Hair follicular keratinocyte (primary cell): ENCODE measurements around the gene LIMS1. TPM values are rescaled to one million over a fixed set of nuclear protein-coding genes. Genes with fewer than 3 reads are reported as not detected.

Experiments
- total RNA-seq: library from RNA; depleted of rRNA; stranded (reverse); fragments of >200 nt; gene quantifications from 2 replicates; pipeline ENCODE4 v1.2.3, GENCODE V29; 2015

Gene LIMS1, protein sequence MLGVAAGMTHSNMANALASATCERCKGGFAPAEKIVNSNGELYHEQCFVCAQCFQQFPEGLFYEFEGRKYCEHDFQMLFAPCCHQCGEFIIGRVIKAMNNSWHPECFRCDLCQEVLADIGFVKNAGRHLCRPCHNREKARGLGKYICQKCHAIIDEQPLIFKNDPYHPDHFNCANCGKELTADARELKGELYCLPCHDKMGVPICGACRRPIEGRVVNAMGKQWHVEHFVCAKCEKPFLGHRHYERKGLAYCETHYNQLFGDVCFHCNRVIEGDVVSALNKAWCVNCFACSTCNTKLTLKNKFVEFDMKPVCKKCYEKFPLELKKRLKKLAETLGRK
- 35.4 and 62.1 TPM in 2 replicates for total RNA-seq

DNA sequence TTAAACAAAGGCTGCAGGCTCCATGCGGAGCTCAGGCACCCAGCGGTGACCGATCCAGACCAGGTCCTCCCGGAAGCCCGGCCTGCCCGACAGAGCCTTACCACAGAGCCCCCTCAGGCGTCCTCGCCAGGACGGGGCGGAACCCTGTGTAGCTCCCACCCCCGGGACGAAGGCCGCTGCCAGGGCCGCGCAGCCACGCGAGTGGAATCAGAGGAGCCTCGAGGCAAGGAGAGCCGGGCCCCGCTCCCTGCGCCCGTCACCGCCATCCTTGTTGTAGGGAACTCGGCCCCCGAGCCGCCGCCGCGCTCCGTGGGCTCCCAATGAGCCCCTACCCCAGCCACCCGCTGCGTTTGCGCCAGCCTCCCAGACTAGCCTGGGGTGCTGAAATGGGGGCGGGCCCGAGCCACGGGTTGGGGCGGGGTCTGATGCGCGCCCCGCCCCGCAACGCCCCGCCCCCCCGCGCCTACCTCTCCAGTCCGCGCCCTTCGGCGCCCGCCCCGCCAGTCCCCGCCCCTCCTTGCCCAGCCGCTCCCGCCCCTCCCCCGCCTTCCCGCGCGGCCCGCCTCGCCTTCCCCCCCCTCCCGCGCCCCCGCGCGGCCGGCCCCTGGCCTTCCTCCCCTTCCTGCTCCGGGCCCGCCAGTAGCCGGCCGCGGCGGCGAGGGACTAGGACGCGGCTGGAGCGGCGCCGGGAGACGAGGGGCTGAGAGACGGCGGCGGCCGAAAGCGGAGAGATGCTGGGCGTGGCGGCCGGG, at the start of gene LIMS1:
LIMS1 (plus strand) TSS at position 639 of the 752 bp plus-strand sequence; CDS start at position 732, 93 bp downstream.

DNA sequence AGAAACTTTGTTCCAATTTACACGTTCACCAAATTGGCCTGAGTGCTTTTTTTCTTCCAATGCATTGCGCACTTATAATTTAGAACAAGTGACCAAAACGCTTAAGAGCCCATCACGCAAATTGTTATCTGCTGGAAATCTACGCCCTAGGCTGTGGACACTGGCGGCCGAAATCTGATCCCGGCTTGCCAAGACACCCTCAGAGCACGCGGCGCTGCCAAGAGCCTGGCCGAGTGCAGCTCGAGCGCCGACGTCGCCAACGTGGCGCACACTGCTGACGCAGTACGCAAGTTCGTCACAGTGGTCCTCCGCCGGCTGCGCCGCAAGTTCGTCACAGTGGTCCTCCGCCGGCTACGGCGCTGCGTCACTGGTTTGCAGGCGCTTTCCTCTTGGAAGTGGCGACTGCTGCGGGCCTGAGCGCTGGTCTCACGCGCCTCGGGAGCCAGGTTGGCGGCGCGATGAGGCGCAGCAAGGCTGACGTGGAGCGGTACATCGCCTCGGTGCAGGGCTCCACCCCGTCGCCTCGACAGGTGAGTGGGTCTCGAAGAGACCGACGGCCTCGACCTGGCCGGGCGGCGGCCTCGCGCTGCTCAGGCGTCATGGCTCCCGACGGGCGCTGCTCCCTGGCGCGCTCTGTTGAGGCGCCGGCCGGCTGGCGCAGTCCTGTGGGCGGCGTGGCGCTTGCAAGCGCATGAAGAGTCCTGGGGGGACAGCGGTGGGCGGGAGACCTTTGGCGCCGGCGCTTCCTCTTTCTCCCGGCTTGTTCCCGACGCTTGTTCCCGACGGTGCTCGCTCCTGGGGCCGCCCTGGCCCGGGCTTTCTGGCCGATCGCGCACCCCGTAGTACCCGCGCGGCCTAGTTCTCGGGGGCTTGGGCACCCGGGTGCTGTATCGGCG, 185.1 kb downstream of the LIMS1 start, which contains the start of gene RANBP2:
RANBP2 (plus strand) TSS at position 334 of the 896 bp plus-strand sequence; CDS start at position 459, 125 bp downstream.

Other genes starting within 250 kb of the LIMS1 start
- gene SULT1C2, start 245.6 kb upstream of the LIMS1 start, total RNA-seq, result not detected in 2 replicates
- gene SULT1C4, start 156.5 kb upstream of the LIMS1 start, total RNA-seq, result not detected in 2 replicates
- 4.1 and 6.0 TPM in 2 replicates for gene GCC2, start 85.3 kb upstream of the LIMS1 start, total RNA-seq
- 33.0 and 33.2 TPM in 2 replicates for gene RANBP2, start 185.0 kb downstream of the LIMS1 start, total RNA-seq